LNCaP clone FGC (cell line): ENCODE results near the gene ERH.

Experiments
- DNase-seq: peaks from one replicate; pipeline ENCODE4 v3.0.0-alpha.2; 2011; ENCODE audit warnings: low read depth
- H3K4me3 ChIP-seq: 2 replicates; pipeline ENCODE4 v1.5.1; 2011; ENCODE audit warnings: mild to moderate bottlenecking, low read depth, low read length, control low read depth
- TF ChIP-seq, protein P1 (sequence below): IDR thresholded peaks from 2 replicates; pipeline ENCODE4 v1.5.1; 2012; ENCODE audit warnings: mild to moderate bottlenecking; ENCODE audit not compliant: control insufficient read depth, insufficient read depth; ENCODE audit errors: extremely low read depth

ERH gene

GRCh38 chr14:69375182-69375581, 22.9 kb downstream of the ERH start:
- H3K4me3 ChIP-seq: no peak overlapping the region
- TF ChIP-seq, protein P1, sequence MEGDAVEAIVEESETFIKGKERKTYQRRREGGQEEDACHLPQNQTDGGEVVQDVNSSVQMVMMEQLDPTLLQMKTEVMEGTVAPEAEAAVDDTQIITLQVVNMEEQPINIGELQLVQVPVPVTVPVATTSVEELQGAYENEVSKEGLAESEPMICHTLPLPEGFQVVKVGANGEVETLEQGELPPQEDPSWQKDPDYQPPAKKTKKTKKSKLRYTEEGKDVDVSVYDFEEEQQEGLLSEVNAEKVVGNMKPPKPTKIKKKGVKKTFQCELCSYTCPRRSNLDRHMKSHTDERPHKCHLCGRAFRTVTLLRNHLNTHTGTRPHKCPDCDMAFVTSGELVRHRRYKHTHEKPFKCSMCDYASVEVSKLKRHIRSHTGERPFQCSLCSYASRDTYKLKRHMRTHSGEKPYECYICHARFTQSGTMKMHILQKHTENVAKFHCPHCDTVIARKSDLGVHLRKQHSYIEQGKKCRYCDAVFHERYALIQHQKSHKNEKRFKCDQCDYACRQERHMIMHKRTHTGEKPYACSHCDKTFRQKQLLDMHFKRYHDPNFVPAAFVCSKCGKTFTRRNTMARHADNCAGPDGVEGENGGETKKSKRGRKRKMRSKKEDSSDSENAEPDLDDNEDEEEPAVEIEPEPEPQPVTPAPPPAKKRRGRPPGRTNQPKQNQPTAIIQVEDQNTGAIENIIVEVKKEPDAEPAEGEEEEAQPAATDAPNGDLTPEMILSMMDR: no peak
- no peak for DNase-seq

DNA sequence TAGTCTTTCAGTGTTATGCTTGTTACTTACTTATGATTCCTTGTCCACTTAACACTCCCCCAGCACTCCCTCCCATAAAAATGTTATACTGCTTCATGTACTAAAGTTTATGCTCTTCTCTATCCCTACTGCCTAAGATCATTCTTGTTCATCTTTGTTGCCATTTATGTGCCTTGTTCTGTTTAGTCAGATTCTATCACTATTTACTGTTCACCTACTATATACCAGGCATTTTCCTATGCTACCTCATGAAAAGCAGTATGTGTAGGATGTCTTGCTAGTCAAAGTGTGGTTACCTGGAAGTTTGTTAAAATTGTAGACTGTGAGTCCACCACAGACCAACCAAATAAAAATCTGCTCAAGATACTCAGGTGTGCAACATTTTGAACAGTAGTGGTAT, 23.9 kb downstream of the ERH start:
- no peak for DNase-seq
- H3K4me3 ChIP-seq: no peak overlapping the region
- TF ChIP-seq, protein P1: no peak

DNA sequence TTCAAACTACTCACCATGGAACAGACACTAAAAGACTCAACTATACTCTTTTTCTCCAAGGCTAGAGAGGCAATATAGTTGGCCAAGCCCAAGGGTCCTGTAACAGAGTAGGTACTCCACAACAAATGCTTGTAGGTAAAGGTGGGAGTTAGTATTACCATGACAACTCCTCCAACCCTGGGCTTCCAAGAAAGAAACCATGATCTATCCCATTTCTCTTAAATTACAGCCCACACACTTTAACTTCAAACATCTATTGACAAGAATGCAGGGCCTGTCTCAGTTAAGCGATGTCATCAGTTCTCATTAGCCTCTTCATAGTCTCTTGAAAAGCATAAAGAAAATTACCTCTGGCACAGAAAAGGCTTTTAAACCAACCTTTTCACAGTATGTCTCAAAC, 25.0 kb downstream of the ERH start:
- no peak overlapping the region for H3K4me3 ChIP-seq
- TF ChIP-seq, protein P1: no peak
- DNase-seq: no peak

DNA sequence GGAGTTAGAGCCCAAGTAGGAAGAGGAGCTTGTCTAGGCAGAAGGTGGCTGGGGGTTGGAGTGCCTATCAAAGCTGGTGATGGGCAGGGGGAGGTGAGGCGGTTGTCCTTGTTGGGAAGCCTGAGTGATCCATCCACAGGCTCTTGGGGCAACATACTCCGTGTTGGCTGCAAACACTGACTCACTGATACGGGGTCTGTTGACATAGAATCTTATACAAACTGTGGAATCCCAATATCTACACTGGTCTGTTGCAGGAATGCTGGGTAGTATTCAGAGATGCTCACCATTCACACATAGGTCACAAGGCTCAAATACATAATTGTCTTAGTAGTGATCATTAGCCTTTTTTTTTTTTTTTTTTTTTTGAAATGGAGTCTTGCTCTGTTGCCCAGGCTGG, 26.0 kb downstream of the ERH start:
- H3K4me3 ChIP-seq: no peak overlapping the region
- TF ChIP-seq, protein P1: no peak
- no peak for DNase-seq

GRCh38 chr14:69370061-69370460, 28.0 kb downstream of the ERH start:
- DNase-seq: no peak
- TF ChIP-seq, protein P1: no peak
- H3K4me3 ChIP-seq: no peak overlapping the region

GRCh38 chr14:69368381-69368780, 29.7 kb downstream of the ERH start:
- H3K4me3 ChIP-seq: no peak overlapping the region
- no peak for DNase-seq
- TF ChIP-seq, protein P1: no peak

DNA sequence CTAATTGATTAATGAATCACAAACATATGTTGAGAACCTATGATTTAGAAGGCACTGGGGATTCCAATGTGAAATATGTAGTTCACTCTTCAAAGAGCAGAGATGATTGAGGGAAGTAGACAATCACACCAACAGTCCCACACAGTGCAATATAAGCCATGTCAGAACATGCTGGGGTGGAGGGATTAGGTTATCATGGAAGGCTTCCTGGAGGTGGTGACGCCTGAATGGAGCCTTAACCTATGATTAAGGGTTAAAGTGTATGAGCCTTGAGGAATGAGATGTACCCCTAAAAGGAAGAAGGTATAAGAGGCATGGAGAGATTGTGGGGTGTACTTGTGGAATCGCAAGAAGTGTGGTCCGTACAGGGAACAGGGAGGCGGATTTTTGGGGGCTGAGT, 31.3 kb downstream of the ERH start:
- TF ChIP-seq, protein P1: no peak
- H3K4me3 ChIP-seq: no peak overlapping the region
- no peak for DNase-seq
